ENCODE data around the gene SLC10A7. TPM values are rescaled to one million over a fixed set of nuclear protein-coding genes. Genes with fewer than 3 reads are reported as not detected.

The SLC10A7 gene
- total RNA-seq, 1 donor from 2014 or later: 11.4 TPM

- intact Hi-C loops (cut with DNase I): no loop called here
- H3K36me3 ChIP-seq: no peaks in the 10 kb centered on the region
- TF ChIP-seq CTCF (IDR thresholded peaks at IDR 0.05): no peak
- no peaks in the 10 kb centered on the region for H3K4me1 ChIP-seq
- no peak for DNase-seq (ENCODE audit: low spot score in 2 of 2)
- H3K27me3 ChIP-seq: no peaks in the 10 kb centered on the region
- H3K4me3 ChIP-seq: no peak overlapping the region
- peaks cover 10 to 21% of the 10 kb centered on the region in 2 donors for H3K9me3 ChIP-seq
- no peak overlapping the region for H3K27ac ChIP-seq
These were observed 39.0 kb downstream of the SLC10A7 start for GRCh38 chr4:146482788-146483187.

- no peak for TF ChIP-seq CTCF (IDR thresholded peaks at IDR 0.05)
- no peak for DNase-seq (ENCODE audit: low spot score in 2 of 2)
- Histone ChIP-seq H3K4me3 (no peak overlapping the region), H3K4me1 (no peaks in the 10 kb centered on the region), H3K36me3 (no peaks in the 10 kb centered on the region), H3K27me3 (no peaks in the 10 kb centered on the region), H3K27ac (no peak overlapping the region), H3K9me3 (peaks cover 10 to 21% of the 10 kb centered on the region in 2 donors)
- intact Hi-C loops (cut with DNase I): no loop called here
These were observed 40.5 kb downstream of the SLC10A7 start for GRCh38 chr4:146481246-146481645.

DNA sequence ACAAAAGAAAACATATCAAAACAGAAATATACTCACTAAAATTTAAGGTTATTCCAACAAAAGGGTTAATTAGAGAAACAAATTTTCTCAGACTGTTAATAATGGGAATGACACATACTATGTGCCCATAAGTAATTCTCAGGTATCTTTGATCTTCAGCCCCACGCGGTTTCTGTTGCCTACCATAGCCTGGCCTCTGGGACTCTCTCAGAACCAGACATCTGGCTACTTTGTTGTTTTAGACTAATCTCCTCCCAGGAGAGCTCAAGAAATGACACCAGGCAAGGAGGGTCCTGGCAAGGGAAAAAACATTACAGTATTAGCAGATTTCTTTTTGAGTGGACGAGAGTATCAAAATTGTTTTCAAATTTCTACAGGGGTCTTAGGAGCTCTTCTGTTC lies 43.7 kb downstream of the SLC10A7 start:
- Histone ChIP-seq H3K27me3 (no peaks in the 10 kb centered on the region), H3K9me3 (peaks cover 8 to 10% of the 10 kb centered on the region in 2 donors), H3K4me3 (no peak overlapping the region), H3K4me1 (no peaks in the 10 kb centered on the region), H3K36me3 (no peaks in the 10 kb centered on the region), H3K27ac (no peak overlapping the region)
- DNase-seq (ENCODE audit: low spot score in 2 of 2): no peak
- intact Hi-C loops (cut with DNase I): no loop called here
- TF ChIP-seq CTCF (IDR thresholded peaks at IDR 0.05): no peak

DNA sequence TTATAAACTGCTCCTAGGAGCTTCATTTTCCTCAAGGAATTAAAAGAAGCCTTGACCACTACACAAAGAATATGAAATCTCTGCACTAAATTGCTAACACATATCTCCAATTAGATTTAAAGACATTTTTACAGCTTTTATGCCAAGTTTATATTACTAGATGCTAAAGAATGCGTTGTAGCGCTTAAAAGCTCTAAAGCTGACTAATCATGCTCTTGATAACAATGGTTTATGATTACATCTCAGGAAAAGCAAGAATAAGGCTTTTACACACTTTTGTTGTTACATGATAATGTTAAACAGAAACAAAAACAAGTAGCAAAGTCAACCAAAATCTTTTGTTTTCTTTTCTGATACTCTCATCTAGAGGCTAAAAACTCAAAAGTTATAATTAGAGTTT lies 44.7 kb downstream of the SLC10A7 start:
- Histone ChIP-seq H3K27ac (no peak overlapping the region), H3K9me3 (peaks cover 0 to 2% of the 10 kb centered on the region in 2 donors), H3K27me3 (no peaks in the 10 kb centered on the region), H3K36me3 (no peaks in the 10 kb centered on the region), H3K4me1 (no peaks in the 10 kb centered on the region), H3K4me3 (no peak overlapping the region)
- intact Hi-C loops (cut with DNase I): no loop called here
- DNase-seq (ENCODE audit: low spot score in 2 of 2): no peak
- no peak for TF ChIP-seq CTCF (IDR thresholded peaks at IDR 0.05)

DNA sequence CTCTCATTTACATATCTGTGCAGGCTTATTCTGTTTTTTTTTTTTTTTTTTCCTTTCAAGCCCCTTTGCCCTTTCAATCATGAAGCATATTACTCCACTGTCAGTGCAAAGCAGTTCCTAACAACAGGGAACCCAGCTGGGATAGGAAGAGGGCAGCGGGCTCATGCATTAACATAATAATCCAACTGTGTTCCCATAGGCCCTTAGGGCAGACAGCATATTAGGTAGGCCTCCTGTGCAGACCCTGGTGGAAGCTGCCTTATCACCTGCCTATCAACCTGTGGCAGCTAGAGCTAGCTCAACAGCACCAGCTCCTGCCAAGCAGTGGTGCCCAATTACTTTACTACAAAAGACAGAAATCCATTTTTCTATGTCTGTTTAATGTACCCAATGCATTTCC lies 49.3 kb downstream of the SLC10A7 start:
- no peaks in the 10 kb centered on the region for H3K36me3 ChIP-seq
- no peak overlapping the region for H3K27ac ChIP-seq
- no peak overlapping the region for H3K4me3 ChIP-seq
- no peaks in the 10 kb centered on the region for H3K4me1 ChIP-seq
- no peaks in the 10 kb centered on the region for H3K27me3 ChIP-seq
- no peak for TF ChIP-seq CTCF (IDR thresholded peaks at IDR 0.05)
- H3K9me3 ChIP-seq: no peaks in the 10 kb centered on the region
- DNase-seq (ENCODE audit: low spot score in 2 of 2): no peak
- intact Hi-C loops (cut with DNase I): no loop called here

DNA sequence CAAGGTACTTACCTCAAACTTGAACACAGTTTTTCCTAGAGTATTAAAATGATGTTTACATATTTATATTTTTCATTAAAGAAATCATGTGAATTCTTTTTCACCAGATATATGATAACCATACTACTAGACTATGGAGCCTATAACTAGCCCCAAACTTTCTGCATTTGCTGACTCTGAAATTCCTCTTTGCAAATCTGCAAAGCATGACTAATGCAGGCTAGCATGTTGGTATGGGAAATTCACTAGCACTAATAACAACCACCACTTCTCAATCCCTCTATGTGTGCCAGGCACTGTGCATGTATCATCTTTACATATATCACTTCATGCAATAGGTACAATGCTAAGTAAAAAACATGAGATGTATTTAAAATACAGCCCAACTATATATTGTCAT lies 51.1 kb downstream of the SLC10A7 start:
- DNase-seq (ENCODE audit: low spot score in 2 of 2): no peak
- Histone ChIP-seq H3K27ac (no peak overlapping the region), H3K36me3 (no peaks in the 10 kb centered on the region), H3K9me3 (no peaks in the 10 kb centered on the region), H3K4me3 (no peak overlapping the region), H3K4me1 (no peaks in the 10 kb centered on the region), H3K27me3 (no peaks in the 10 kb centered on the region)
- no peak for TF ChIP-seq CTCF (IDR thresholded peaks at IDR 0.05)
- intact Hi-C loops (cut with DNase I): no loop called here

Data from ascending aorta (tissue), 2 donors.